SK-N-MC (cell line): ENCODE data around the gene RNF38.
"Not testable (repeated sequence)": the region's sequence is repeated elsewhere in the genome, so short reads cannot be mapped to it uniquely, and the experiment has no call there.

Experiments used
- DNase-seq: peaks from one replicate; pipeline ENCODE4 v3.0.0-alpha.2; 2011; ENCODE audit warnings: low read depth, low spot score
- H3K27ac ChIP-seq: fragments of 200-600 bp; sonication (generic); 2 replicates; pipeline ENCODE4 v1.5.1; 2016; ENCODE audit warnings: mixed run types
- H3K36me3 ChIP-seq: fragments of 200-600 bp; sonication (generic); 2 replicates; pipeline ENCODE4 v1.6.1; 2017; ENCODE audit warnings: antibody characterized with exemption, low read length, mixed read lengths; ENCODE audit not compliant: insufficient read depth
- H3K4me3 ChIP-seq: fragments of 200-600 bp; sonication (generic); 2 replicates; pipeline ENCODE4 v1.5.1; 2016
- H3K9ac ChIP-seq: fragments of 200-600 bp; sonication (generic); 2 replicates; pipeline ENCODE4 v1.8.0; 2017; ENCODE audit warnings: mixed run types, mixed read lengths; ENCODE audit not compliant: insufficient read length
- H3K9me3 ChIP-seq: fragments of 200-600 bp; sonication (generic); 2 replicates; pipeline ENCODE4 v1.6.1; 2017; ENCODE audit warnings: low read depth, mild to moderate bottlenecking, antibody characterized with exemption, low read length, moderate library complexity, mixed read lengths
- EZH2 ChIP-seq: fragments of 200-600 bp; sonication (generic); IDR thresholded peaks from one replicate; pipeline ENCODE4 v1.6.1; 2017; ENCODE audit warnings: antibody characterized with exemption
- FOXP2 ChIP-seq: optimal IDR thresholded peaks from 2 replicates; pipeline ENCODE3; 2011; ENCODE audit warnings: mild to moderate bottlenecking, moderate library complexity; ENCODE audit not compliant: insufficient read depth; ENCODE audit errors: extremely low read length, control extremely low read depth
- POLR2AphosphoS5 ChIP-seq: IDR thresholded peaks from 2 replicates; pipeline ENCODE4 v1.6.1; 2012; ENCODE audit warnings: mild to moderate bottlenecking, low read depth, low read length, borderline replicate concordance

Gene RNF38

GRCh38 chr9:36423206-36423605 lies 23.1 kb upstream of the RNF38 start:
- DNase-seq = no peak
- H3K9me3 ChIP-seq = no peaks in the 10 kb centered on the region
- no peak overlapping the region for H3K4me3 ChIP-seq
- H3K27ac ChIP-seq = no peak overlapping the region
- H3K9ac ChIP-seq = no peak overlapping the region
- TF ChIP-seq POLR2AphosphoS5 = no peak
- no peak for TF ChIP-seq FOXP2
- no peak for TF ChIP-seq EZH2
- peaks cover 3% of the 10 kb centered on the region; the same call in 1 of the 2 replicates for H3K36me3 ChIP-seq

DNA sequence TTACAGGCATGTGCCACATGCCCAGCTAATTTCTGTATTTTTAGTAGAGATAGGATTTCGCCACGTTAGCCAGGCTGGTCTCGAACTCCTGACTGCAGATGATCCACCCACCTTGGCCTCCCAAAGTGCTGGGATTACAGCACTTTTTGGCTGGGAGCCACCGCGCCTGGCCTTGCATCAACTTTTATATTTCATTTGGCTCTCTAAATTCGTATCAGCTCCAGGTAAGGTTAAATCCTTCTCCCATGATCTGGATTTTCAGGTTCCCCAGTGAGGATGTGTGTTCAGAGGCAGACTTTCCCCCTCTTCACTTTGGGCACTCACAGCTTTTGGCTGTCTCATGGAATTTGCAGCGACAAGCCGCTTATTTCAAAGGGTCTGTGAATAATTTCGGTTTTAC lies 16.8 kb upstream of the RNF38 start:
- H3K27ac ChIP-seq = peak overlapping the region; percentile 46; the same call in 1 of the 2 replicates
- DNase-seq = no peak
- TF ChIP-seq FOXP2 (no peak), EZH2 (no peak), POLR2AphosphoS5 (no peak)

GRCh38 chr9:36415822-36416525 lies 15.9 kb upstream of the RNF38 start:
- TF ChIP-seq EZH2 (no peak), FOXP2 (no peak), POLR2AphosphoS5 (no peak)
- Histone ChIP-seq H3K27ac (peak overlapping the region; percentile 46; the same call in 1 of the 2 replicates), H3K9ac (no peak overlapping the region)

More for the DNA sequence above, 16.8 kb upstream of the RNF38 start:
- Histone ChIP-seq H3K4me3 (no peak overlapping the region), H3K9me3 (no peaks in the 10 kb centered on the region), H3K9ac (no peak overlapping the region), H3K36me3 (no peaks in the 10 kb centered on the region; the same call in 1 of the 2 replicates)

GRCh38 chr9:36411410-36411809 lies 11.3 kb upstream of the RNF38 start:
- H3K4me3 ChIP-seq, H3K27ac ChIP-seq, H3K9me3 ChIP-seq, DNase-seq, H3K9ac ChIP-seq, H3K36me3 ChIP-seq: not testable (repeated sequence)

More at GRCh38 chr9:36415822-36416525, 15.9 kb upstream of the RNF38 start:
- no peaks in the 10 kb centered on the region for H3K9me3 ChIP-seq
- no peak overlapping the region; the same call in 1 of the 2 replicates for H3K4me3 ChIP-seq
- no peaks in the 10 kb centered on the region; the same call in 1 of the 2 replicates for H3K36me3 ChIP-seq
- DNase-seq = no peak

DNA sequence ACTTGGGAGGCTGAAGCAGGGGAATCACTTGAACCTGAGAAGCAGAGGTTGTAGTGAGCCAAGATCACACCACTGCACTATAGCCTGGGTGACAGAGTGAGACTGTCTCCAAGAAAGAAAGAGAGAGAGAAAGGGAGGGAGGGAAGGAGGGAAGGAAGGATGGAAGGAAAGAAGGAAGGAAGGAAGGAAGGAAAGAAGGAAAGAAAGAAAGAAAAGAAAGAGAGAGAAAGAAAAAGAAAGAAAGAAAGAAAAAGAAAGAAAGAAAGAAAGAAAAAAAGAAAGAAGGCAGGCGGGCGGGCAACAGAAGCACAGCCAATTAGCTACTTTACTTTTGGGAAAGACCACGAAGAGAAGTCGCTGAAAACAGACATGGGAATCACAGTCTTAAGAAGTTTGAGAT lies 9.0 kb upstream of the RNF38 start:
- not testable (repeated sequence) for H3K36me3 ChIP-seq, DNase-seq, H3K9me3 ChIP-seq, H3K27ac ChIP-seq, H3K4me3 ChIP-seq, H3K9ac ChIP-seq

DNA sequence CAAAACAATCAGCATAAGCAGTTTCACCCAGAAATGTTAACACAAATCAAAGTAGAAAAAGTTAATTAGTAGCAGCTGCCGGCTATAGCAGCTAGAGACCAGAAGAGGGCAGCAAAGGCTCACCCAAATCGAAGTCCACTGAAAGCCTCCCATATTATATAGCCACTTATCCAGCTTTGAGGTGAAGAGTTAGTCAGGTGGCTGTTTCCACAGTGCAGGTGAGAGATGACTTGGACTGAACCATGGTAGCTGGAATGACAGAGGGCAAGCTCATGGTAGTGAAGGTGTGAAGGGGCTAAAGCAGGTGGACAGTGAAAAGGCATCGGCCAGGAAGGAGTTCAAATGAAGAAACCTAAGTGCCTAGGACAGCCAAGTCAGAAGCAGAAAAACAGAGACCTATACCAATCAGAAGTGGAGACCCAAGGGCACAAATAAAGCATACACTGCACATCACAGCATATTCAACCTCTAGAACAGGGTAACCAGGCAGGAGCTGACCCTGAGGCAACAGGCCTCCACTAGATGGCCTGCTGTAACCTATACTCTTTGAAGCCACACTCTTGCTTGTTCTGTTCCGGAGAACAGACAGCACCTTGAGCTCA lies 7.2 kb upstream of the RNF38 start:
- Histone ChIP-seq H3K9ac (no peak overlapping the region), H3K4me3 (no peak overlapping the region), H3K9me3 (no peaks in the 10 kb centered on the region), H3K36me3 (no peaks in the 10 kb centered on the region), H3K27ac (no peak overlapping the region)
- TF ChIP-seq EZH2 (no peak), FOXP2 (no peak), POLR2AphosphoS5 (no peak)
- peak; percentile 65 for DNase-seq

DNA sequence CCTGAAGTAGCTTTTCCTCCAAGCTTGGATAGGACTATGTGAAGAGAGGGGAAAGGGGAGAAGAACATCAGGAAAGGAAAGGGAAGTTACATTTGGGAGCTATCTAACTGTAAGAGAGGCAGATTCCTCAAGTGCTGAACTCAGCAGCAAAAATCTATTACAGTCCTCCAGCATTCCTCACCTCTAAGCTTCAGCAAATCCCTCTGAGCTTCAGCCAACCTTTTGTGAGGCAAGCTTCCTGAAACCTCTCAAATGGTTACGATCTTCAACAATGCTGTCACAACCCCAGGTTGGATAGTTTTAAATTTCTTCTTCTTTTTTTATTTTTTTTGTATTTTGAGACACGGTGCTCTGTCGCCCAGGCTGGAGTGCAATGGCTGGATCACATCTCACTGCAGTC lies 2.5 kb upstream of the RNF38 start:
- Histone ChIP-seq H3K9me3 (no peaks in the 10 kb centered on the region; the same call in 1 of the 2 replicates), H3K4me3 (no peak overlapping the region), H3K9ac (no peak overlapping the region), H3K27ac (peak overlapping the region; percentile 2; the same call in 1 of the 2 replicates), H3K36me3 (peaks cover 8% of the 10 kb centered on the region; the same call in 1 of the 2 replicates)
- TF ChIP-seq EZH2 = no peak
- TF ChIP-seq POLR2AphosphoS5 = no peak
- no peak for DNase-seq

DNA sequence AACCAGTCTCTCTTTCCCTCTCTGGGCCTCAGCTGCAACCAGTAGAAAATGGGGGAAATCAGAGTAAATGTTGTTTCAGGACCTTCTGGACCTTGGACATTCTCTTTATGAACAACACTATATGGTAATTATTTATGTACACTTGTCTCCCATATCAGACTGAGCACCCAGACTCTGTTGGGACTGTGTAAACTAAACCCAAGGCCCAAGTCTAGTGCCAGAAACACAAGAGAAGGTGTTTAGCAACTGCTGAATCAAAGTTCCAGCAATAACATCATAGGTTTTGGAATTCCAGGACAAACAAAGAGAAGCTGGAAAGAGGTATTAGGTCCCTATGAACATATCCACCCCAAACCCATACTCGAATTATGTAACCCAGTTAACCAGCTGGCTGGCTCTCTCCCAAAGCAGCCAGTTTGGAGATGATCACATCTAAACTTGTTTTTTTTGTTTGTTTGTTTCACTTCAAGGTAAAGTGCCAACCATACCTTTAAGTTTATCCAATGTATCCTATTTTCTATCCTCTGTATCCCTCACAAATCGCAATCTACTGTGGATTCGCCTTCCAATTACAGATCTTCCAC lies 1.9 kb upstream of the RNF38 start:
- Histone ChIP-seq H3K9ac (peak overlapping the region; percentile 80), H3K27ac (peak overlapping the region; percentile 12; the same call in 1 of the 2 replicates), H3K9me3 (no peaks in the 10 kb centered on the region; the same call in 1 of the 2 replicates), H3K36me3 (peaks cover 8% of the 10 kb centered on the region; the same call in 1 of the 2 replicates), H3K4me3 (peak overlapping the region; percentile 85; the same call in 1 of the 2 replicates)
- DNase-seq = no peak
- TF ChIP-seq FOXP2 (no peak), POLR2AphosphoS5 (no peak), EZH2 (no peak)
